ENCODE measurements around the gene BANK1. TPM values are rescaled to one million over a fixed set of nuclear protein-coding genes. Genes with fewer than 3 reads are reported as not detected.
A peak's percentile ranks its signal among the peaks of the same experiment; 100 is the strongest.

BANK1 gene
- total RNA-seq, 1 experiment from 2014 or later, result not detected

GRCh38 chr4:101956068-101956825 lies 165.7 kb downstream of the BANK1 start:
- no peak for DNase-seq (ENCODE audit: low read depth)

GRCh38 chr4:101958547-101958946 lies 168.0 kb downstream of the BANK1 start:
- DNase-seq (ENCODE audit: low read depth), result no peak

- DNase-seq (ENCODE audit: low read depth), result no peak
Observed at GRCh38 chr4:101960431-101960830, 169.9 kb downstream of the BANK1 start.

GRCh38 chr4:101961144-101961543 lies 170.6 kb downstream of the BANK1 start:
- DNase-seq (ENCODE audit: low read depth), result peak; percentile 67

GRCh38 chr4:101967697-101968346 lies 177.3 kb downstream of the BANK1 start:
- DNase-seq (ENCODE audit: low read depth), result no peak

GRCh38 chr4:101968364-101968763 lies 177.8 kb downstream of the BANK1 start:
- DNase-seq (ENCODE audit: low read depth), result no peak

- no peak for DNase-seq (ENCODE audit: low read depth)
Observed at GRCh38 chr4:101969965-101970364, 179.4 kb downstream of the BANK1 start.

GRCh38 chr4:101970547-101971155 lies 180.1 kb downstream of the BANK1 start:
- DNase-seq (ENCODE audit: low read depth), result no peak

GRCh38 chr4:101972791-101973190 lies 182.3 kb downstream of the BANK1 start:
- DNase-seq (ENCODE audit: low read depth), result peak; percentile 65

- no peak for DNase-seq (ENCODE audit: low read depth)
Observed at GRCh38 chr4:101973361-101973760, 182.8 kb downstream of the BANK1 start.

- DNase-seq (ENCODE audit: low read depth), result peak; percentile 97
Observed at GRCh38 chr4:101977076-101977475, 186.5 kb downstream of the BANK1 start.

GRCh38 chr4:101981756-101982155 lies 191.2 kb downstream of the BANK1 start:
- DNase-seq (ENCODE audit: low read depth), result no peak

- DNase-seq (ENCODE audit: low read depth), result no peak
Observed at GRCh38 chr4:101983835-101984234, 193.3 kb downstream of the BANK1 start.

GRCh38 chr4:101987623-101988243 lies 197.2 kb downstream of the BANK1 start:
- no peak for DNase-seq (ENCODE audit: low read depth)

GRCh38 chr4:101989551-101989950 lies 199.0 kb downstream of the BANK1 start:
- DNase-seq (ENCODE audit: low read depth), result no peak

- no peak for DNase-seq (ENCODE audit: low read depth)
Observed at GRCh38 chr4:101992446-101992845, 201.9 kb downstream of the BANK1 start.

- DNase-seq (ENCODE audit: low read depth), result no peak
Observed at GRCh38 chr4:101993002-101993841, 202.7 kb downstream of the BANK1 start.

GRCh38 chr4:101993842-101994775 lies 203.6 kb downstream of the BANK1 start:
- no peak for DNase-seq (ENCODE audit: low read depth)

GRCh38 chr4:102007959-102008425 lies 217.5 kb downstream of the BANK1 start:
- DNase-seq (ENCODE audit: low read depth), result peak; percentile 3

- no peak for DNase-seq (ENCODE audit: low read depth)
Observed at GRCh38 chr4:102008711-102009110, 218.2 kb downstream of the BANK1 start.
